Keratinocyte (primary cell): ENCODE measurements around the gene NDUFS7.

Experiments
- CTCF ChIP-seq, 3 experiments: IDR thresholded peaks in 1 of 3; conservative IDR thresholded peaks in 1 of 3; optimal IDR thresholded peaks in 1 of 3; 2 replicates in 2 of 3; 3 replicates in 1 of 3; pipeline versions ENCODE3 to v1.5.1; 2011; ENCODE audit warnings: low read length in 3 of 3, mild to moderate bottlenecking in 3 of 3, moderate library complexity in 2 of 3, control low read depth in 1 of 3, inconsistent platforms in 1 of 3; ENCODE audit not compliant: insufficient read depth in 2 of 3; ENCODE audit errors: extremely low read depth in 1 of 3
- EZH2 ChIP-seq: IDR thresholded peaks from one replicate; pipeline ENCODE4 v1.6.1; 2012; ENCODE audit warnings: inconsistent platforms, mild to moderate bottlenecking, low read length, moderate library complexity

DNA sequence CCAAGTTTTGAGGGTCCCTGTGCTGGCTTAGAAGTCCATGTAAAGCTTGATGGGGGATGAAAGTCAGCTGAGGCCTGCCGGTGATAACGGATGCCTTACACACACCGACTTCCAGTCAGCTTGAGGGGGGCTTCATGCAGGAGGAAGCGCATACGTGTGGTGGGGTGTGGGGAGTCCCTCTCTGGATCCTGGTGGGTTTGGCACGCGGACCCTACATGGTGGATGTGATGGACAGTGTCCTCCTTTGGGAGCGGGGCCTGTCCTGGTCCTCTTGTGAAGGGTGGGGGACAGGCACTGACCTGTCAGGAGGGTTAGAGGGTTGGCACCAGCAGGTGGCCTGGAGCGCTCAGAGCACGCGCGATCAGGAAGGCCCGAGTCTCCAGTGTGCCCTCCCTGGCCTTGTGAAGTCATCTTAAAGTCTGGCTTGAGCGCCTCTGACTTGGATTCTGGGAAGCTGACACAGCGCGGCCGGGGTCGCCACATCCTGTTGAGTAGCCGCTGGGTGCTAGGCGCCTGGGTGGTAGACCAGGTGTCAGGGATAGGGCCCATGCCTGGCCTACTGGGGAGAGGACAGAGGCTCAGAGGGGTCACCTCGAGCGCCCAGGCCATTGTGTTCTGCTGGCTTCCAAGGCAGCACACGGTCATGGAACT lies 26.6 kb downstream of the NDUFS7 start:
- TF ChIP-seq CTCF (optimal IDR thresholded peaks at IDR 0.05 in 1 of 3, IDR thresholded peaks at IDR 0.05 in 1 of 3, conservative IDR thresholded peaks at IDR 0.05 in 1 of 3; ENCODE audit: extremely low read depth in 1 of 3, insufficient read depth in 2 of 3, low read length in 3 of 3) (no peak), EZH2 (no peak)
